Duodenal mucosa (tissue), 2 donors: ENCODE measurements around the gene TBC1D10A.

ENCODE experiments used
- H3K27ac ChIP-seq: one replicate; pipeline ENCODE4 v1.7.0; 2013; ENCODE audit warnings: low read depth, low read length
- H3K27me3 ChIP-seq, 2 donors: one replicate each; pipeline ENCODE4 v1.7.0; 2013; ENCODE audit warnings: low read length in 2 of 2, control low read depth in 1 of 2; ENCODE audit not compliant: insufficient read depth in 2 of 2, control insufficient read depth in 1 of 2
- H3K36me3 ChIP-seq, 2 donors: one replicate each; pipeline ENCODE4 v1.7.0; 2013; ENCODE audit warnings: low read length in 2 of 2, control low read depth in 1 of 2; ENCODE audit not compliant: insufficient read depth in 2 of 2, control insufficient read depth in 1 of 2
- H3K4me1 ChIP-seq, 2 donors: one replicate each; pipeline ENCODE4 v1.7.0; 2013; ENCODE audit warnings: low read length in 2 of 2, control low read depth in 1 of 2; ENCODE audit not compliant: insufficient read depth in 2 of 2, control insufficient read depth in 1 of 2
- H3K4me3 ChIP-seq, 2 donors: one replicate each; pipeline ENCODE4 v1.7.0; 2013; ENCODE audit warnings: low read length in 2 of 2, low read depth in 1 of 2
- H3K9ac ChIP-seq, 2 donors: one replicate each; pipeline ENCODE4 v1.7.0; 2013; ENCODE audit warnings: low read length in 2 of 2, low read depth in 1 of 2
- H3K9me3 ChIP-seq, 2 donors: one replicate each; pipeline ENCODE4 v1.7.0; 2013; ENCODE audit warnings: low read length in 2 of 2, control low read depth in 1 of 2; ENCODE audit not compliant: control insufficient read depth in 1 of 2

TBC1D10A gene, protein sequence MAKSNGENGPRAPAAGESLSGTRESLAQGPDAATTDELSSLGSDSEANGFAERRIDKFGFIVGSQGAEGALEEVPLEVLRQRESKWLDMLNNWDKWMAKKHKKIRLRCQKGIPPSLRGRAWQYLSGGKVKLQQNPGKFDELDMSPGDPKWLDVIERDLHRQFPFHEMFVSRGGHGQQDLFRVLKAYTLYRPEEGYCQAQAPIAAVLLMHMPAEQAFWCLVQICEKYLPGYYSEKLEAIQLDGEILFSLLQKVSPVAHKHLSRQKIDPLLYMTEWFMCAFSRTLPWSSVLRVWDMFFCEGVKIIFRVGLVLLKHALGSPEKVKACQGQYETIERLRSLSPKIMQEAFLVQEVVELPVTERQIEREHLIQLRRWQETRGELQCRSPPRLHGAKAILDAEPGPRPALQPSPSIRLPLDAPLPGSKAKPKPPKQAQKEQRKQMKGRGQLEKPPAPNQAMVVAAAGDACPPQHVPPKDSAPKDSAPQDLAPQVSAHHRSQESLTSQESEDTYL

DNA sequence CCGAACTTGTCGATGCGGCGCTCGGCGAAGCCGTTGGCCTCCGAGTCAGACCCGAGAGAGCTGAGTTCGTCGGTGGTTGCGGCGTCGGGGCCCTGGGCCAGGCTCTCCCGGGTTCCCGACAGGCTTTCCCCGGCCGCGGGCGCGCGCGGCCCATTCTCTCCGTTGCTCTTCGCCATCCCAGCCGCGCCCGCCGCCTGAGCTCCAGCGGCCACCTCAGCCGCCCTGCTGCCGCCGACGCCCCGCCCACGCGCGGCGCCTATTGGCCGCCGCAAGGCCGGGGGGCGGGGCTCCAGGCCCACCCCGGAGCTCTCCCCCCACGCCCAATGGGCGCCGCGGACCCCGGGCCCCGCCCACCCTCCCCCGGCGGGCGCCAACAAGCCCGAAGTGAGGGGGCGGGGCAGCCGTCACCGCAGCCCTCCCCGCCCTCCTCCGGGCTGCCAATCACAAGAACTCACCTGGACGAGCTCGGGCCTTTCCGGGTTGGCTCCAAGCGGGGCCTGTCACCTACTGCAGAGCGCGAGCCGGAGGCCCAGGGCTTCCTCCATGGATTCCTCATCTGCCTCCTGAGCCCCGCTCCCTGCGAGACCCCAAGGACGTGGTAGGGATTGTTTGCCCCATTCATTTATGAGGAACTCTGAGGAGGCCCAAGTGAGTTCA is at the start of gene TBC1D10A:
Gene TBC1D10A, minus strand, starts transcription at position 236 of the 657 bp plus-strand sequence. Its CDS starts 60 bp downstream, at position 176.
- H3K36me3 ChIP-seq: peaks cover 0 to 13% of the 10 kb centered on the region in 2 donors
- H3K4me1 ChIP-seq: peaks cover 28 to 31% of the 10 kb centered on the region in 2 donors
- peak within 1 kb of the TSS; percentile 78 to 81 for H3K4me3 ChIP-seq
- H3K9me3 ChIP-seq: no peaks in the 10 kb centered on the region
- peak within 1 kb of the TSS; percentile 82 for H3K27ac ChIP-seq
- peak within 1 kb of the TSS; percentile 75 to 77 for H3K9ac ChIP-seq
- no peaks in the 10 kb centered on the region for H3K27me3 ChIP-seq

DNA sequence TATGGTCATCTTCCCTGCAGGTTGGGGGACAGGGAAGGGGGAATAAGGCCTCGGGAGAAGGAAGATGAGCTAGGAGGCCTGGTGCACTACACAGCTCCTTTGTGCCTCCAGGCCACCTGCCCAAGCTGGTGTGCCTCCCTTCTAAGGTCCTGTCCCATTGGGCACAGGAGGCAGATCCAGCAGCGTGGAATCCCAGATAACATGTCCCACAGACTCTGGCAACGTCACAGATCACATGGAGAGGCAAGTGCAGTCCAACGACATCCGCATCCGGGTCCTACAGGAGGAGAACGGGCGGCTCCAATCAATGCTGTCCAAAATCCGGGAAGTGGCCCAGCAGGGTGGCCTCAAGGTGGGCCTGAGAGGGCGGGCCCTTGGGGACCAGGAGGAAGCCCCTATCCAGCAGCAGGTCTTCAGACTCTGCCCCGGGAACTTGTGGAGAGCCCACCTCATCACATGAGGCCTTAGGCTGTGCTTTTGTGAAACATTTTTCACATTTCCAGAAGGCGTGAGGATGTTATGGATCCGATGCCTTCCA is 48.6 kb upstream of the TBC1D10A start:
- Histone ChIP-seq H3K27ac (no peak overlapping the region), H3K4me1 (no peaks in the 10 kb centered on the region), H3K27me3 (no peaks in the 10 kb centered on the region), H3K9ac (no peak overlapping the region), H3K36me3 (no peaks in the 10 kb centered on the region), H3K9me3 (no peaks in the 10 kb centered on the region), H3K4me3 (no peak overlapping the region)

DNA sequence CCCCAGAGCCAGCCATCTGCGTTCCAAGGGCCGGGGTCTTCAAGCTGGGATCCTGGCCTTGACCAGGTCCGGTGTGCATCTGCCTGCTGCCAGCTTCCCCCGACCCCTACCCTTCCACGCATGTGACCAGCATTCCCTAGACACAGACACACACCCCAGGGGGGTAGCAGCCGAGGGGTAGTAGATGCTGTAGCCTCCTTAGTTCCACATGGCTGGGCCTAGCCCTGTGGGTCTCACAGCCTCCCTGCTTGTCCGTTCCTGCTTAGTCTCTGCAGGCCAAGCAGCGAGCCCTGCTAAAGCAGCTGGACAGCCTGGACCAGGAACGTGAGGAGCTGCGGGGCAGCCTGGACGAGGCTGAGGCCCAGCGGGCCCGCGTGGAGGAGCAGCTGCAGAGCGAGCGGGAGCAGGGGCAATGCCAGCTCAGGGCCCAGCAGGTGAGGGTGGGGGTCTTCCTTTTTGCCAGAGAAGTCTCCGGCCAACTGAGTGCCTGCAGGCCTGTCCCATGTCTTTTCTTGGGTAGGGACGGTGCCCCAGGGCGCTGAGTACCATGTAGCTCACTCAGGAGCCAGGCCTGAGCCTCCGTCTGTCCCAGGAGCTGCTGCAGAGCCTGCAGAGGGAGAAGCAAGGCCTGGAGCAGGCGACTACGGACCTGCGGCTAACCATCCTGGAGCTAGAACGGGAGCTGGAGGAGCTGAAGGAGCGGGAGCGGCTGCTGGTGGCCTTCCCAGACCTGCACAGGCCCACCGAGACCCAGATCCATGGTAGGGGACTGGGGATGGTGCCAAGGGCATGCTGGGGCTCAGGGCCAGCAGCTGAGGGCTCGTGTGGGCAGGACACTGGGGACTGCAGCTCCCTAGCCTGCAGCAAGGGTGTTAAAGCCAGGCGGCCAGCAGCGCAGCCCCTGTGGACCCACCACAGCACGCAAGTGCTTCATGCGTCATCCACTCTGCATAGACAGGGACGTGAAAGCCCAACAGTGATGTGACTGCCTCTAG is 46.9 kb upstream of the TBC1D10A start:
- no peak overlapping the region for H3K27ac ChIP-seq
- no peaks in the 10 kb centered on the region for H3K36me3 ChIP-seq
- no peak overlapping the region for H3K9ac ChIP-seq
- no peaks in the 10 kb centered on the region for H3K9me3 ChIP-seq
- H3K27me3 ChIP-seq: no peaks in the 10 kb centered on the region
- H3K4me3 ChIP-seq: no peak overlapping the region
- H3K4me1 ChIP-seq: no peaks in the 10 kb centered on the region

DNA sequence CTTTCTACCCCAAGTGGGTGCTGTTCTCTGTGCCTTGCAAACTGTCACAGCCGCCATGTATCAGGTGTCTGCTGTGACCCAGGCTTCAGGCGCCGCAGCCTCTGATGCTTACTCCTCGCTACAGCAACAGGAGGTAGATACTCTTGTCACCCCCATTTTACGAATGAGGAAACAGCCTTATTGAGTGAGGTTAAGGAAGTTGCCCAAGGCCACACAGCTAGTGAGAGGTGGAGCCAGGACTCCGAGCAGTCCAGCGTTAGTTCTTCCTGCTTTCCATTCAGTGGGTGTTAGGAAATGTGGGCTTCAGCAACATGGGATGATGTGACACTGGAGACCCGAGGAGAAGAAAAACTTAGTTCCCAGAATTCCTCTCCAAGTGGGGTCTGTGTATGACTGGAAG is 46.2 kb upstream of the TBC1D10A start:
- no peaks in the 10 kb centered on the region for H3K4me1 ChIP-seq
- H3K36me3 ChIP-seq: no peaks in the 10 kb centered on the region
- H3K27ac ChIP-seq: no peak overlapping the region
- no peaks in the 10 kb centered on the region for H3K27me3 ChIP-seq
- no peak overlapping the region for H3K9ac ChIP-seq
- no peak overlapping the region for H3K4me3 ChIP-seq
- H3K9me3 ChIP-seq: no peaks in the 10 kb centered on the region

DNA sequence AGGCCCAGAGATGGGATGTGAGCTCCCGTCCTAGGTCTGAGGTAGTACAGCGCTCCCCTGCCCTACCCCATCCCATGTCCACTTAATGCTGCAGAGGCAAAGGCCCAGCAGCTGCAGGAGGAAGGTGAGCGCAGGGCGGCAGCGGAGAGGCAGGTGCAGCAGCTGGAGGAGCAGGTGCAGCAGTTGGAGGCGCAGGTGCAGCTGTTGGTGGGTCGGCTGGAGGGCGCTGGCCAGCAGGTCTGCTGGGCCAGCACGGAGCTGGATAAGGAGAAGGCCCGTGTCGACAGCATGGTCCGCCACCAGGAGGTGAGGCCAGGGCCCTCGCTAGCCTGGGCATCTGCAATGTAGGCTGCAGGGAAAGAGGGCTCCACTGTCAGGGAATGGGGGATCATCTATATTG is 45.2 kb upstream of the TBC1D10A start:
- Histone ChIP-seq H3K4me1 (no peaks in the 10 kb centered on the region), H3K4me3 (no peak overlapping the region)

DNA sequence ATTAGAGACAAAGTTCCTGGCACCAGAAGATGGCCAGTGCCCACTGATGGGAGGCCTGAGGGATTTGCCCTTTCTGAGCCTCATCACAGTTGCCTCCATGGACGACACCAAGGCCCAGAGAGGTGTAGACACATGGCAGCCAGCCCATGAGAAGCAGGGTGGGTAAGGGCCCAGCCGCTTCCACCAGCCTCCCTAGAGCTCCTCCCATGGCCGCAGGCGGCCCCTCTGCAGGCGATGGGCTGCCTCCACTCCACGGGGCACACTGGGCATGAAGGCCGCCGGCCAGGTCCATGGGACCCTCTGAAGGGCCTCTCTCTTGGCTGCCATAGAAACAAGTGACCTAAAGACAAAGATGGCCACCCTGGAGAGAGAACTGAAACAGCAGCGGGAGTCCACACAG is 44.6 kb upstream of the TBC1D10A start:
- H3K27ac ChIP-seq: no peak overlapping the region
- no peaks in the 10 kb centered on the region for H3K9me3 ChIP-seq
- H3K4me3 ChIP-seq: no peak overlapping the region
- H3K4me1 ChIP-seq: no peaks in the 10 kb centered on the region
- no peak overlapping the region for H3K9ac ChIP-seq
- H3K36me3 ChIP-seq: peaks cover 0 to under 1% of the 10 kb centered on the region in 2 donors
- no peaks in the 10 kb centered on the region for H3K27me3 ChIP-seq

More for the DNA sequence above, 45.2 kb upstream of the TBC1D10A start:
- H3K9me3 ChIP-seq: no peaks in the 10 kb centered on the region
- H3K36me3 ChIP-seq: no peaks in the 10 kb centered on the region
- H3K27me3 ChIP-seq: no peaks in the 10 kb centered on the region
- no peak overlapping the region for H3K9ac ChIP-seq
- no peak overlapping the region for H3K27ac ChIP-seq

DNA sequence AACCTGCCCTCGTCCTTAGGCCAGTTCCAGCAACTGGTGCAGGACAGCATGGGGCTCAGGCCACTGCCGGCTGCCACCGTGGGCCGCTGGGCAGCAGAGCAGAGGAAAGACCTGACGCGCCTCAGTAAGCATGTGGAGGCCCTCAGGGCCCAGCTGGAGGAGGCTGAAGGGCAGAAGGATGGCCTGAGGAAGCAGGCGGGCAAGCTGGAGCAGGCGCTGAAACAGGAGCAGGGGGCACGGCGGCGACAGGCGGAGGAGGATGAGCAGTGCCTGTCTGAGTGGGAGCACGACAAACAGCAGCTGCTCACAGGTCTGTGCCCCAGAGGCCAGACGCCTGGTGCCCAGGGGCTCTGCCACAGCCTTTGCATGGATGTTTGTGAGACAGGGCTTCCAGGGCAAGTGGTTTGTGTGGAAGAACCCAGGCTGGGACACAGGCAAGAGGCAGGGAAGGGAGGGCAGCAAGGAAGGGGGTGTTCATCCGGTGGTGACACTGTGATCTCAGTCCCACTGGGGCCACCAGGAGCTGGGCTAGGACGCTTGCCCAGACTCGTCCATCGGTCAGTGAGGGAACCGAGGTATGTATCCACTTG is 44.0 kb upstream of the TBC1D10A start:
- H3K4me1 ChIP-seq: no peaks in the 10 kb centered on the region
- H3K27ac ChIP-seq: no peak overlapping the region
- no peak overlapping the region for H3K9ac ChIP-seq
- no peak overlapping the region for H3K4me3 ChIP-seq
- H3K9me3 ChIP-seq: no peaks in the 10 kb centered on the region
- peaks cover 0 to 4% of the 10 kb centered on the region in 2 donors for H3K36me3 ChIP-seq
- H3K27me3 ChIP-seq: no peaks in the 10 kb centered on the region

DNA sequence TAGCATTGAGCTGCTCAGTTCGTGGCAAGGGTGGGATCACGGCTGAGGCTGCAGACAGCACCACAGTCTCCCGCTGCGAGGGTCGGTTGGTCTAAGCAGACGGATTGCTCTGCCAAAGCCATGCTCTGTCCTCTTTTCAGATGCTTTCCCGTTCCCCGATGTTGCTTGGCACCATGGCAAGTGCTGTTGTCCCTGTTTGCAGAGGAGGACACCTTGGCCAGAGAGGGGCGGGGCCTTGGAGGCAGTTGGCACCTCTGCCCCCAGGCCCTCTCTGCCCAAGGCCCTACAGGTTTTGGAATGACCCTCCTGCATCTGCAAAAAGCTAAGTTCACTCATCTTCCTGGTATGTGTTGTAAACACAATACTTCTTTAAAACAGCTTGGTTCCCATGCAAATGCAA is 41.7 kb upstream of the TBC1D10A start:
- H3K9ac ChIP-seq: no peak overlapping the region
- H3K4me3 ChIP-seq: no peak overlapping the region
- peaks cover 0 to 4% of the 10 kb centered on the region in 2 donors for H3K36me3 ChIP-seq
- no peaks in the 10 kb centered on the region for H3K4me1 ChIP-seq
- H3K27ac ChIP-seq: no peak overlapping the region
- no peaks in the 10 kb centered on the region for H3K9me3 ChIP-seq
- no peaks in the 10 kb centered on the region for H3K27me3 ChIP-seq

DNA sequence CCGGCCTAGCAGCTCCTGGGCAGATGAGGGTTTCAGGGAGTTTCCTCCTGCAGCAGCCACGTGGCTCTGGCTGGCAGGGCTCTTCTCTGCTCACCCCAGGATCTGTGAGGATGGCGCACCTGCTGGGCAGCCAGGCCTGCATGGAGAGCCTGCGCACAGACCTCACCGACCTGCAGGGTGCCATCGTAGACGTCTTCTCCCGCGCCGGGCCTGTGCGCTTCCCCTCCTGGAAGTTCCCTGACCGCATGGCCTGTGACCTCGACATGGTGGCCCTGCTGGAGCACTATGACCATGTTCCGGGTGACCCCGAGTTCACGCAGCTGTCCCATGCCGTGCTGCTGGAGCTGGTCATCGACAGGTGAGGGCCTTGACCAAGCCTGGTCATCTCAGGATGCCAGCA is 39.1 kb upstream of the TBC1D10A start:
- Histone ChIP-seq H3K9ac (no peak overlapping the region), H3K4me1 (no peaks in the 10 kb centered on the region), H3K27ac (no peak overlapping the region), H3K9me3 (no peaks in the 10 kb centered on the region), H3K4me3 (no peak overlapping the region), H3K27me3 (no peaks in the 10 kb centered on the region), H3K36me3 (peaks cover 0 to 4% of the 10 kb centered on the region in 2 donors)
